Activated CD4-positive, CD25-positive, alpha-beta regulatory T cell treated with anti-CD3 and anti-CD28 coated beads, Interleukin-2, amount 50 U/mL, for 72 hours (primary cell): ENCODE measurements around the gene KRT75.

Experiments used
- DNase-seq: peaks from one replicate; pipeline ENCODE4 v3.0.0; 2021

Gene KRT75

GRCh38 chr12:52439420-52439819, 5.2 kb upstream of the KRT75 start:
- DNase-seq = no peak

DNA sequence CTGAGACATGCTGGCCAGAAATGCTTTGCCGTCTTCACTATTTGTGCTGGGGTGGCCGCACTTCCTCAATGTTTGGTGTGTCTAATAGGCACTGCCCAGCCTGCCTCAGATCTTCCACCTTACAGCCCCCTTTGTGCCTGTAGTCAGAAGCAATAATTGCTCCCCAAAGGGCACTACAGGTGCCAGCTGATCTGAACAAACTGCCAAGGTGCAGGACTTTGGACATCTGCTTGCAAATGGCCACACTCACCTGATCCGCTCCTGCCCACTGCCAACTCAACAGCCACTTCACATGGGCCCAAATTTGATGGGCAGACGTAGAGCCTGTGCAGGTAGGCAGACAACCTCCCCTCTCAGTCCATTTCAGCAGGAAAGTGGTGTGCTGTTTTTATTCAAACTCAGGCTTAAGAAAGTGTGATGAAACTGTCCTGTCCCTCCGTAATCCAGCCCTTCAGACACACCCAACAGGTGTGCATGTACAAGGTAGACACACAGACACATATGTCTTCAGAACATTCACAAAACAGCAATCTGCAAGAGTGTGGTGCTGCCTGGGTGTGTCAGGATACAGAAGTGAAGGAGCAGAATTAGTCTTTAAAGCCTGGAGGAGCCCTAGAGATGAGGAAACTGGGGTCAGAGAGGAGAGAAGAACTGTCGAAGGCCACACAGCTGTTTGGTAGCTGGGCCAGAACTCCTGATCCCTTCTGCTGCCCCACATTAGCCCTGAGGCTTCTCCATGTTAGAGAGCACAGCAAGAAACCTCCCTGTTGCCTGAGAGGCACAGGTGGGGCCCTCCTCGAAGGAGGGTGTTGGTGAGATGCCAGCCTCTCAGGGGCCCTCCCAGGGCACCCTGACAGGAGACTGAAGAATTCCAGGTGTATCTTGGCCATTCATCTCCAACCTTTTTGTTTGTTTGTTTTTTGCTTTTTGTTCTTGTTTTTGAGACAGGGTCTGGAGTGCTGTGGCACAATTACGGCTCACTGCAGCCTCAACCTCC, 4.4 kb upstream of the KRT75 start:
- no peak for DNase-seq

- DNase-seq = no peak
Observed at GRCh38 chr12:52437508-52437907, 3.3 kb upstream of the KRT75 start.

GRCh38 chr12:52436828-52437474, 2.8 kb upstream of the KRT75 start:
- DNase-seq = no peak

GRCh38 chr12:52436000-52436827, 2.0 kb upstream of the KRT75 start:
- no peak for DNase-seq

GRCh38 chr12:52435659-52435999, 1.5 kb upstream of the KRT75 start:
- DNase-seq = no peak

DNA sequence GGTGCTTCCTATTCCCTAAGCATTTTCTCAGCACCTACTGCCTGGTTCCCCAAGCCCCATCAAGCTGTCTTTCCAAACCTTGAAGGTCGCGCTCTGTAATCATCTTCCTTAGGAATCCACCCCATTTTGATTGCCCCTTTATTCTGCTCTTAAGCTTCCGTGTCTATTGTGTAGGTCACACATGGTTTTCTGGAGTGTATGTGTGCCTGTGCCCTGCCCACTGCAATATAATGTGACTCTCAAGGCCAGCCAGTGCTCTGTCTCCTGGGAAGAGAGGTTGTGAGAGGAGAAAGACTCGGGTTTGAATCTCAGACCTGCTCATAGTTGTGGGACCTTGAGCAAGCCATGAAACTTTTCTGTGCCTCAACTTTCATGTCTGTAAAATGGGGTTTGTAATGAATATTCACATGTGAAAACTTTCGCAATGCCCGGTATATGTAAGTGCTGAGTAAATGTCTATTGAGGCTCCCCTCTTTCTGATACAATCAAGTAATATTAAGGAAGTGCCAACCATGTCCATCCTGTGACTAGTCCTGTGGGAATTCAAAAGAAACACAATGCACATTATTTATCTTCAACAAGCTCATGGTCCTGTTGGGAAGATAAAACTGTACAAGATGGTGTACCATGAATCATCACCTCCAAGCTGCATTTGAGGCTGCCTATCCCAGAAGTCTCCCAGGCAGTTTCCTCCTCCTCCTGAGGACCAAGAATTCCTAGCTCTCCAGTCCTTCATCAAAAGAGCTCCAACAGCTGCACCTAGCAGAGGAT, 774 bp upstream of the KRT75 start:
- no peak for DNase-seq

DNA sequence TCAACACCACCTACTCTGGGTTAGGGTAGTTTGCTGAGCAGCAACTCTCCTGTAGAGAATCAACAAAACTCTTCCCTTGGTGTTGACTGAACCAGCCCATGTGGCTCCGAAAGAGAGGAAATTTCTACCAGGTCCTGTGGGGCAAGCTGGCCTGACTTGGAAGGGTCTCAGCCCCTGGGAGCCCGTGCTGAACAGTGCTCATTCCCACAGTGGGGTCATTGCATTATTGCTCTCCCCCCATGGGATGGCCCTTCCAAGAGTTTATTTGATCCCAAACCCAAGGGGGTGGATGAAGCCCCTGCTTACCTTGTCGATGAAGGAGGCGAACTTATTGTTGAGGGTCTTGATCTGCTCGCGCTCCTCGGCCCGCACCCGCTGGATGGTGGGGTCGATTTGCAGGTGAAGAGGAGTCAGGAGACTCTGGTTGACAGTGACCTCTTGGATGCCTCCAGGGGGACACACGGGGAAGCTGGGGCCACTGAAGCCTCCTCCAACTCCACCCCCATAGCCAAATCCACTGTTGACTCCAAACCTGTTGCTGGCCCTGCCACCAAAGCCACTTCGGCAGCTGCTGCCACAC, 580 bp downstream of the KRT75 start:
- no peak for DNase-seq

DNA sequence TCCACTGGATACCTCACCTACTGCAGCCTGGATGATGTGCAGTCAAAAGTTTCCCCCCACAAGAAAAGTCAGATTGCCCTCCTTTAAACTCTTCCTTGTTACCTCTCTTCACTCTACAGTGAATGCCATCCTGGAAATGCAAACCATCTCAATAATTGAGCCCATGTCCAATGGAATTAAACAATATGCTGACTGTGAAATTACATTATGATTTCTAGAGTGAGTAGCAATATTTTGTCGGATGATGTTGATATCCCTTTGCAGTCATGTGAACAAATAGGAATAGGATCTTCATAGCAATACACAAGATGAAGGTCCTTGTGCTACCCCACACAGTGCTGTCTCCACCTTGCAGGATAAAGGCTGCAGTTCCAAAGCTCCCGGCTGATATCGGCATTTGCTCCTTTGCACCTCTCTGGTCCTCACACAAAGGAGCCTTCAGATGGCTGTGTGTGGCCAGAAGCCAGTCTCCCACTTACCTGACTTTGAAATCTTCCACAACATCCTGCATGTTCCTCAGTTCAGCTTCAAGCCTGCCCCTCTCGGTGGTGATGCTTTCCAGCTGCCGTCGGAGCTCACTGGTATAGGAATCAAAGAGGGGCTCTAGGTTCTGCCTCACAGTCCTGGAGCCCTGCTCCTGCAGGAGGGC, 1.5 kb downstream of the KRT75 start:
- DNase-seq = no peak

- DNase-seq = no peak
Observed at GRCh38 chr12:52428121-52428520, 6.0 kb downstream of the KRT75 start.

- DNase-seq = no peak
Observed at GRCh38 chr12:52427083-52427482, 7.1 kb downstream of the KRT75 start.

- no peak for DNase-seq
Observed at GRCh38 chr12:52426034-52426433, 8.1 kb downstream of the KRT75 start.

DNA sequence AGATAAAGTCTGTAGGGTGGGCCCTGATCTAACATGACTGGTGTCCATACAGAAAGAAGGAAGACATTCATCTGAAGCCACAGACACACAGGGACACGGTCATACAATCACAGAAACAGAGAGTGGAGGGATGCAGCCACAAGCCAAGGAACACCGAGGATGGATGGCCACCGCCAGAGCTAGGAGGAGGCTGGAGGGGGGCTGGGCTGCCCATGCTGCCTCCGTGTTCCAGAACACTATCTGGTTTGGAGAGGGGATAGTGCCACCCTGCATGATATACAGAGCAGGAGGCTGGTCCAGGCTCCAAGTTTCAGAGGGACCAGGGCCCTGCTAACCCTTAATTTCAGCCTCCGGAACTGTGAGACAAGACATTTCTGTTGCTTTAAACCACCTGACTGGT, 8.7 kb downstream of the KRT75 start:
- DNase-seq = no peak

DNA sequence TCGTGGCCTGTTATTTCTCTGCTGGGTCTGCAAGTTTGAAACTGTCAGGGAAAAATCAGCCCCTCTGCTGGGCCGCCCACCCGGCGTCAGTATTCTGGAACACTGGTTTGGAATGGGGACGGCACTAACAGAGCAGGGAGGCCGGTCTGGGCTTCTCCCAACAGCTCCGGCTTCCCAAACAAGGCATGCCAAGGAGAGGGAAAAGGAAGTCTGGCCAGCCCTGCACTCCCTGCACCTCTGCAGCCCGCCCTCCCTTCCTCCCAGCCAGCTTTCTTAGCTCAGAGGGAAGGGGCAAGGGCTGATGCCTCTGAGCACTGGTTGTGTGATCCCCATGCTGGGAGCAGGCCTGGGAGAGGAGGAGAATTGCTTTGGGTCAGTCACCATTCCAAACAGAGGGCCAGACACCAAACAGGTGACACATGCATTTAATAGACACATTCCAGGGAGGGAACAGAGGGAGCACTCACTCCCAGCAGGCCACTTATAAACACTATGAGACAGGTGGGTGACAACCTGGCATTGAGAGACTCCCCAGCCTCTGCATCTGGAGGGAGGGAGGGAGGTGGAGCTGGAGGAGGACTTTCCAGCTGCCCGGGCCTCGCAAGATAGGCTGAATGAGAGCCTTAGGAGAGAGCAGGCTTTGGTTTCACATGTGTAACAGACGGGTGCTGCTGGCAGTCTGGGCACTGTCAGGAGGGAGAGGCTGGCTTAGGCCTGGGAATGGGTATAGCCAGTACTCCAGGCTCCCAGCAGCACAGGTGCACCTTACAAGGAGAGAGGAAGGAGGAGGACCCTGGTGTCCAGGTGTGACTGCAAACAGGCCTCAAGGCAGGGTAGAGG, 10.3 kb downstream of the KRT75 start:
- no peak for DNase-seq

DNA sequence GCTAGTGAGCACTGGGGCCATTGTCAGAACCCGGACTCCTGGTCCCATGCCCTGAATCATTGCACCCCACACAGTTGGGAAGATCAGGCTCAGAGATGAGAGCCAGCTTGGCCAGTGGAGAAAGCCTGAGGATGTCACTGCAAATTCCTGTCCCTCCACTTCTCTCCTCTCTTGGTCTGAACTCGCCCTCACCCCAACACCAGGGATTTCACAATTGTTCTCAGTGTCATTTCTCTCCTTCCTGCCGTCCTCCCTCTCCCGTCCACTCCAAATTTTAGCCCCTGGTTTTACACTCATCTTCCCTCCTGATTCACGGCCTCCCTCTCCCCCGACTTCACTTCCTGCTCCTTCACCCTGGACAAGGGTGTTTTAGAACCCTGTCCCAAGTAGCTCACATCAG, 11.1 kb downstream of the KRT75 start:
- no peak for DNase-seq

GRCh38 chr12:52419656-52420055, 14.5 kb downstream of the KRT75 start:
- DNase-seq = no peak

- DNase-seq = no peak
Observed at GRCh38 chr12:52418576-52419110, 15.5 kb downstream of the KRT75 start.

- DNase-seq = no peak
Observed at GRCh38 chr12:52417740-52418139, 16.4 kb downstream of the KRT75 start.

DNA sequence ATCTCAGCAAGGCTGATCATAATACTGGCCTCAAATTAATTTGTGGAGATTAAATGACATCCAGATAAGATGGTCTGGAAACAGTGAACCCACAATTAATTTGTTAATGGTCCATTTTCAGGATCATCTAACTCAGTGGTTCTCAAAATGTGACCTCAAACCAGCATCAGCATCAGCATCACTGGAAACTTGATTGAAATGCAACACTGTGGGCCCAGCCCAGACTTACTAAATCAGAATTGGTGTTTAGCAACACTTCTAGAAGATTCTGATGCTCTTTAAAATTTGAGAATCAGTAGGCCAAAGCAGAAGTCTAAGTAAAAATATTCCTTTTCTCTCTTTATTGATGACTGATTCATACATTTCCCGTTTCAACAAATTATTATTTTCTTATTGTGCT, 17.4 kb downstream of the KRT75 start:
- DNase-seq = no peak
